ENCODE data around the gene TTC38.
A peak's percentile ranks its signal among the peaks of the same experiment; 100 is the strongest.

The TTC38 gene

DNA sequence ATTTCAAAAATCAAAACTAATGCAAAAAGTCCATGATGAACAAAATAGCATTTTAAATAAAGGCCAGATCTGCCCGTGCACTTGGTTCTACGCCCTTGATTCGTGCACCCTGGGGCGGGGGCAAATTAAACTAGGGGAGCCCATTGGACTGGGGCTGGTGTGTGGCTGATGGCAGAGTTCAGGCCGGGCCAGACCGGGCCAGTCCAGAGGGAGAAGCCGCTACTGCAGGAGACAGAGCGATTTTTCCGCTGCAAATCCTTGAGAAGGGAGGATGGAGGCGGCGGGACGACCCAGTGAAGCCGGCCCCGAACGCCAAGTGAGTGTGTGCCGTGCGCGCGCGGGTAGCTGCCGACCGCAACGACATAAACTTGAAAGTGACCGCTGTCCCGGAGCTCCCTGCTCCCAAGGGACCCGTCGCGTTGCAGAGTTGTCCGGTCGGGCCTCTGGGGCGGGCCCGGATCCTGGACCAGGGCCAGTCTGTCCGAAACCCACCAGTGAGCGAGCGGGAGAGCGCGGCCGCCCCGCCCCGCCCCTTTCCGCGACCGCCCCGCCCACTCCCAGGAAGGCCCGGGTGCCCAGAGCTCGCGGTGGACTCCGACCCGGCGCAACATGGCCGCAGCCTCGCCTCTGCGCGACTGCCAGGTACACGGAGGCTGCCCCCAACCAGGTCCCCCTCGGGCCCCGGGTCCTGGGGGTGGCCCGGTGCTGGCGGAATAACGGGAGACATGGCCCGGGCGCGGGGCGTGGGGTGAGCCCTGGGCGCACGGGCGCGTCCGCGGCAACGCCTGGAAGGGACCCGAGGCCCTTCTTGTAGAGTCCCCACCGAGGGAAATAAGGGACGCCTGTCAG is at the start of gene TTC38:
Gene TTC38, plus strand, starts transcription at position 578 of the 849 bp plus-strand sequence. Its CDS starts 32 bp downstream, at position 610.
- TF ChIP-seq, protein P1, sequence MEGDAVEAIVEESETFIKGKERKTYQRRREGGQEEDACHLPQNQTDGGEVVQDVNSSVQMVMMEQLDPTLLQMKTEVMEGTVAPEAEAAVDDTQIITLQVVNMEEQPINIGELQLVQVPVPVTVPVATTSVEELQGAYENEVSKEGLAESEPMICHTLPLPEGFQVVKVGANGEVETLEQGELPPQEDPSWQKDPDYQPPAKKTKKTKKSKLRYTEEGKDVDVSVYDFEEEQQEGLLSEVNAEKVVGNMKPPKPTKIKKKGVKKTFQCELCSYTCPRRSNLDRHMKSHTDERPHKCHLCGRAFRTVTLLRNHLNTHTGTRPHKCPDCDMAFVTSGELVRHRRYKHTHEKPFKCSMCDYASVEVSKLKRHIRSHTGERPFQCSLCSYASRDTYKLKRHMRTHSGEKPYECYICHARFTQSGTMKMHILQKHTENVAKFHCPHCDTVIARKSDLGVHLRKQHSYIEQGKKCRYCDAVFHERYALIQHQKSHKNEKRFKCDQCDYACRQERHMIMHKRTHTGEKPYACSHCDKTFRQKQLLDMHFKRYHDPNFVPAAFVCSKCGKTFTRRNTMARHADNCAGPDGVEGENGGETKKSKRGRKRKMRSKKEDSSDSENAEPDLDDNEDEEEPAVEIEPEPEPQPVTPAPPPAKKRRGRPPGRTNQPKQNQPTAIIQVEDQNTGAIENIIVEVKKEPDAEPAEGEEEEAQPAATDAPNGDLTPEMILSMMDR (IDR thresholded peaks at IDR 0.05; ENCODE audit: low read length, missing control alignments) = no peak
- peak; percentile 79 for DNase-seq (ENCODE audit: low read depth)
- peak within 1 kb of the TSS; percentile 85 for H3K4me3 ChIP-seq (replicated peaks; ENCODE audit: low read depth, low read length)

DNA sequence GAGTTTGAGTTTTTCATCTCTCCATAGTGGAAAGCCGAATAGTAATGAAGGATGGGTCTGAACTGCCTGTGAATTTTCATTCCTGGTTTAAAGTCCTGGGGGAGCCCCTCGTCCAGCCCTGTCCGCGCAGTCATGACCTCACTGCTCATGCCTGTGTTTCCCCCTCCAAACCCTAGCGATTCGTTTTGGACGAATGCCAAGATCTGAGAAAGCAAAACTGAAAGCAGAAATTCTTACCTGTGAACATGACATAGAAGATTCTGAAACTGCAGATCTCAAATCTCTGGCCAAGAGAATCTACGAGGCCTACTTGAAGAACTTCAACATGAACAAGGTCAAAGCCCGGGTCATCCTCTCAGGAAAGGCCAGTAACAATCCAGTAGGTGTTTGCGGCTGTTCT is 48.2 kb upstream of the TTC38 start:
- no peak for DNase-seq (ENCODE audit: low read depth)
- no peak overlapping the region for H3K4me3 ChIP-seq (replicated peaks; ENCODE audit: low read depth, low read length)
- TF ChIP-seq, protein P1 (IDR thresholded peaks at IDR 0.05; ENCODE audit: low read length, missing control alignments) = no peak

DNA sequence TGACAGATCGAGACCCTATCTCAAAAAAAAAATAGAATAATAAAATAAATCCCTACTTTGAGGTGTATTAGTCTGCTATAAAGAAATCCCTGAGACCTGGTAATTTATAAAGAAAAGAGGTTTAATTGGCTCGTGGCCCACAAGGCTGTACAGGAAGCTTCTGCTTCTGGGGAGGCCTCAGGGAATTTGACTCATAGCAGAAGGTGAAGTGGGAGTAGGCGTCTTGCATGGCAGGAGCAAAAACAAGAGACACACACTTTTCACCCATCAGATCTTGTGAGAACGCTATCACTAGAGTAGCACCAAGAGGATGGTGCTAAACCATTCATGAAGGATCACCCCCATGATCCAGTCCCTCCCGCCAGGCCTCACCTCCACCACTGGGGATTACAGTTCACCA is 46.9 kb upstream of the TTC38 start:
- no peak overlapping the region for H3K4me3 ChIP-seq (replicated peaks; ENCODE audit: low read depth, low read length)
- DNase-seq (ENCODE audit: low read depth) = peak; percentile 42
- TF ChIP-seq, protein P1 (IDR thresholded peaks at IDR 0.05; ENCODE audit: low read length, missing control alignments) = no peak

DNA sequence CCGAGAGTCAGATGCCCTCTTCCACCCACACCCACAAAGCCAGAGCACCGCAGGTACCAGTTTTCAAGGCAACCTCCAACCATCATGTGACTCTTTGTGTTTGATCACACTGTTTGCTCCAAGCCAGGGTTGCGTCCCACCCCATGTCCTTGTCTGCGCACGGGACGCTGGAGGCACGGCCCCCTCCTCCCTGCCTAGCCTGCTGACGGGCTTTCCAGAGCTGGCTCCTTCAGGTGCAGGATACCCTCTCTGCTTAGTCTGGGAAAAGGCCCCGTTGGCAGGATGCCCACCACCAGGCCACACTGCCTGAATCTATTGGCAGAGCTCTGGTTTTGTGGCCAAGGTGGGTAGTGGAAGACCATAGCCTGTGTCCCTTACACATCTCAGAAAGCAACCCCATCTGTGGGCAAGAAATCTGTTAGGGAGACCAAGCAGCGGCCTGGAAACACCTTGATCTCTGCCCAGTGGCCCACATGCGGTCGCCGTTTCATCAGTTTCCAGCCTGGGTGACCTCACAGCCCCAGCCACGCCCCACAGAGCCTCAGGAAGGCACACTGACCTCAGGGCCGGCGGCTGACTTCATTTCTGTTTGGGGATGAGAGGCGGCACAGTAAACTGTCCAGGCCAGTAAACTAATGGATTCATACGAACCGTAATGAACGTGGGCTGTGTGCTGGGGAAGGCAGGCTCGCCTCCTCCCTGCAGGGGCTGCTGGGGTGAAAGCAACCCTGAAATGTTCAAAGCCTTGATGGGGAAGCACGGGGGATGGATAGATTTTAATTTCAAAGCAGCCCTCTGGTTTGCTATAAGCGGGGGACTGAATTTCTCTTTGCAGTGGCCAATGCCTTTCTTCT is 43.5 kb upstream of the TTC38 start:
- H3K4me3 ChIP-seq (replicated peaks; ENCODE audit: low read depth, low read length) = no peak overlapping the region
- TF ChIP-seq, protein P1 (IDR thresholded peaks at IDR 0.05; ENCODE audit: low read length, missing control alignments) = no peak
- DNase-seq (ENCODE audit: low read depth) = no peak

DNA sequence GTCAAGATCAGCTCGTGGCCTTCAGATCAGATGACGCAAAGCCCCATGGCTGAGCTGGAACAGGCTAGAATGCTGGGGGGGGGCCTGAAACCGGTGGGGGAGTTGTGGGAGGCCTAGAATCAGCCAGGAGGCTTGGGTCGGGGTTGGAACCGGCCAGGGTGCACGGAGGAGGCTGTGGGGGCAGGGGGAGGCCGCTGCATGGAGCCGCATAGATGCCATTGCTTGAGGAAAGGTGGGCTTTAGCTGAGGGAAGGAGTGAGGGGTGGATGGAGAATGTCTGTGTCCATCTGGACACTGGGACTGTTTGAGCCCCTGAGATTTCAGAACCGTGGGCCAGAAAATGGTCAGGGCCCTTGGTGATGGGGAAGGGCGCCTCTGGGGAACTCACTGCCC is 42.9 kb upstream of the TTC38 start:
- no peak for DNase-seq (ENCODE audit: low read depth)
- TF ChIP-seq, protein P1 (IDR thresholded peaks at IDR 0.05; ENCODE audit: low read length, missing control alignments) = no peak
- no peak overlapping the region for H3K4me3 ChIP-seq (replicated peaks; ENCODE audit: low read depth, low read length)

DNA sequence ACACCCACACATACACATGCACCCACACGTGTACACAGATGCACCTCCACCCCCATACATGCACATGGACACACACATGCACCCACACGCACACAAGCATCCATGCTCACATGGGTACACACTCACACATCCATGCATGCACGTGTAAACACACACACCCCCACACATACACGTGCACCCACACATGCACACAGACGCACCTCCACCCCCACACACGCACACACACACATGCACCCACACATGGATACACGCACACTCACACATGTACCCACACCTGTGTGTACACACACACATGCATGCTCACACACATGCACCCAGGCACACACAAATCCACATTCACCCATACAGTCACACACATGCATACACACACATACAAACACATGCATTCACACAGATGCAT is 42.2 kb upstream of the TTC38 start:
- DNase-seq (ENCODE audit: low read depth) = no peak
- H3K4me3 ChIP-seq (replicated peaks; ENCODE audit: low read depth, low read length) = no peak overlapping the region
- TF ChIP-seq, protein P1 (IDR thresholded peaks at IDR 0.05; ENCODE audit: low read length, missing control alignments) = no peak
